B cell (primary cell): ENCODE measurements around the gene PYGO1. TPM values are rescaled to one million over a fixed set of nuclear protein-coding genes. Genes with fewer than 3 reads are reported as not detected.

Source experiments
- ATAC-seq: fragments of 200-7000 bp; cut with Tn5 transposase; one replicate; pipeline ENCODE4 v1.10.0; 2021; ENCODE audit warnings: low read depth, mild to moderate bottlenecking, moderate number of reproducible peaks, moderate library complexity
- CTCF ChIA-PET: fragments of 350-600 bp; sonication (Branson Sonifier 250); formaldehyde crosslinking; loops from one replicate; lab custom pipeline; 2021; ENCODE audit warnings: antibody characterized with exemption, inconsistent platforms; lab: Charles Lee
- POLR2A ChIA-PET: fragments of 350-600 bp; sonication (Branson Sonifier 250); formaldehyde crosslinking; loops from one replicate; lab custom pipeline; 2021; ENCODE audit warnings: antibody characterized with exemption; lab: Charles Lee
- DNase-seq: peaks from one replicate; pipeline ENCODE4 v3.0.0; 2013
- H2AFZ ChIP-seq: 2 replicates; pipeline ENCODE4 v1.6.1; 2012; ENCODE audit warnings: mild to moderate bottlenecking, low read depth, low read length; ENCODE audit not compliant: insufficient read depth, poor library complexity, severe bottlenecking
- H3K27ac ChIP-seq, 2 donors: 1 replicate in 1 of 2; 2 replicates in 1 of 2; pipeline ENCODE4 v1.5.1; 2012 to 2013; ENCODE audit warnings: low read length in 2 of 2, mild to moderate bottlenecking in 2 of 2, moderate library complexity in 1 of 2
- H3K27me3 ChIP-seq, 4 experiments: fragments of 200-600 bp in 1 of 4; sonication (generic) in 1 of 4; replicated peaks in 1 of 4; 1 replicate in 2 of 4; 2 replicates in 2 of 4; pipeline versions ENCODE4 v1.6.1 to v1.7.0; 2013 to 2016; ENCODE audit warnings: low read length in 3 of 4, mild to moderate bottlenecking in 2 of 4, mixed read lengths in 1 of 4, moderate library complexity in 1 of 4; ENCODE audit not compliant: insufficient read depth in 4 of 4, control insufficient read depth in 3 of 4; ENCODE audit errors: control extremely low read depth in 1 of 4
- H3K36me3 ChIP-seq, 2 experiments: replicated peaks in 1 of 2; 1 replicate in 1 of 2; 2 replicates in 1 of 2; pipeline versions ENCODE4 v1.6.1 to v1.7.1; 2013; ENCODE audit warnings: low read length in 1 of 2; ENCODE audit not compliant: insufficient read depth in 2 of 2, control insufficient read depth in 1 of 2; ENCODE audit errors: control extremely low read depth in 1 of 2, extremely low read depth in 1 of 2
- H3K4me1 ChIP-seq, 2 donors: fragments of 200-600 bp in 1 of 2; sonication (generic) in 1 of 2; 1 replicate in 1 of 2; 2 replicates in 1 of 2; pipeline versions ENCODE4 v1.5.1 to v1.6.1; 2013 to 2017; ENCODE audit warnings: low read length in 2 of 2; ENCODE audit not compliant: control insufficient read depth in 2 of 2, insufficient read depth in 2 of 2
- H3K4me2 ChIP-seq: replicated peaks from 2 replicates; pipeline ENCODE3; 2012; ENCODE audit warnings: mild to moderate bottlenecking, low read depth, low read length; ENCODE audit not compliant: poor library complexity, severe bottlenecking
- H3K4me3 ChIP-seq, 5 experiments: fragments of 200-600 bp in 1 of 5; sonication (generic) in 1 of 5; 1 replicate in 3 of 5; 2 replicates in 2 of 5; pipeline versions ENCODE4 v1.5.1 to v1.7.0; 2011 to 2016; ENCODE audit warnings: low read length in 4 of 5, mild to moderate bottlenecking in 4 of 5, low read depth in 2 of 5, control low read depth in 1 of 5, moderate library complexity in 1 of 5; ENCODE audit not compliant: insufficient read depth in 1 of 5; ENCODE audit errors: control extremely low read depth in 1 of 5, extremely low read depth in 1 of 5
- H3K79me2 ChIP-seq: fragments of 200-600 bp; sonication (generic); one replicate; pipeline ENCODE4 v1.6.0; 2016; ENCODE audit warnings: low read length; ENCODE audit not compliant: control insufficient read depth, insufficient read depth
- H3K9ac ChIP-seq: fragments of 200-600 bp; sonication (generic); 2 replicates; pipeline ENCODE4 v1.6.1; 2017; ENCODE audit warnings: mild to moderate bottlenecking, low read length, moderate library complexity
- H3K9me3 ChIP-seq, 3 donors: one replicate each; pipeline versions ENCODE4 v1.6.1 to v1.7.1; 2013; ENCODE audit warnings: low read length in 2 of 3; ENCODE audit not compliant: control insufficient read depth in 2 of 3, insufficient read depth in 1 of 3; ENCODE audit errors: control extremely low read depth in 1 of 3
- H4K20me1 ChIP-seq: 2 replicates; pipeline ENCODE4 v1.6.0; 2012; ENCODE audit warnings: mild to moderate bottlenecking, low read length; ENCODE audit not compliant: insufficient read depth, control insufficient read depth, poor library complexity, severe bottlenecking
- H3K27ac Mint-ChIP-seq: one replicate; pipeline ENCODE4 v1.8.0; 2021; ENCODE audit warnings: mixed read lengths
- H3K27me3 Mint-ChIP-seq: one replicate; pipeline ENCODE4 v1.8.0; 2021; ENCODE audit warnings: mixed read lengths
- H3K4me1 Mint-ChIP-seq: one replicate; pipeline ENCODE4 v1.8.0; 2021; ENCODE audit warnings: mixed read lengths
- H3K4me3 Mint-ChIP-seq: one replicate; pipeline ENCODE4 v1.8.0; 2021; ENCODE audit warnings: mixed read lengths
- H3K9me3 Mint-ChIP-seq: one replicate; pipeline ENCODE4 v1.8.0; 2022; ENCODE audit warnings: mixed read lengths; ENCODE audit not compliant: insufficient read depth
- EZH2 ChIP-seq: IDR thresholded peaks from 2 replicates; pipeline ENCODE4 v1.6.1; 2012; ENCODE audit warnings: borderline replicate concordance, low read depth, mild to moderate bottlenecking, moderate library complexity, low read length; ENCODE audit not compliant: insufficient read depth, poor library complexity, severe bottlenecking
- WGBS: methylation state at CpG from one replicate; pipeline ENCODE4 v1.1.5; 2013; ENCODE audit warnings: missing lambda C conversion rate; ENCODE audit not compliant: insufficient coverage; 5-methylcytosine and 5-hydroxymethylcytosine counted together
- intact Hi-C: fragments of 100-400 bp; cut with micrococcal nuclease; formaldehyde crosslinking; loops from one replicate; pipeline ENCODE4 v1.10.0; 2022
- polyA plus RNA-seq: library from polyadenylated mRNA; depleted of rRNA; stranded (reverse); fragments of >200 nt; gene quantifications from 2 replicates; pipeline ENCODE4 v1.2.3, GENCODE V29; 2012
- total RNA-seq, 2 donors: library from RNA; stranded (reverse); fragments of 120-200 nt in 1 of 2; gene quantifications; 1 replicate in 1 of 2; 2 replicates in 1 of 2; pipeline versions ENCODE4 v1.2.3 to v1.2.4, GENCODE V29; 2013 to 2022
- TF ChIP-seq, protein P1 (sequence below): fragments of 200-600 bp; IDR thresholded peaks from one replicate; pipeline ENCODE4 v1.8.0; 2022; ENCODE audit warnings: antibody characterized with exemption, mild to moderate bottlenecking

The PYGO1 gene
- total and polyA plus RNA-seq, 2 donors (not counting 1 experiment from before 2014, with no cell fraction given) = 0.02 TPM; not detected in 1

DNA sequence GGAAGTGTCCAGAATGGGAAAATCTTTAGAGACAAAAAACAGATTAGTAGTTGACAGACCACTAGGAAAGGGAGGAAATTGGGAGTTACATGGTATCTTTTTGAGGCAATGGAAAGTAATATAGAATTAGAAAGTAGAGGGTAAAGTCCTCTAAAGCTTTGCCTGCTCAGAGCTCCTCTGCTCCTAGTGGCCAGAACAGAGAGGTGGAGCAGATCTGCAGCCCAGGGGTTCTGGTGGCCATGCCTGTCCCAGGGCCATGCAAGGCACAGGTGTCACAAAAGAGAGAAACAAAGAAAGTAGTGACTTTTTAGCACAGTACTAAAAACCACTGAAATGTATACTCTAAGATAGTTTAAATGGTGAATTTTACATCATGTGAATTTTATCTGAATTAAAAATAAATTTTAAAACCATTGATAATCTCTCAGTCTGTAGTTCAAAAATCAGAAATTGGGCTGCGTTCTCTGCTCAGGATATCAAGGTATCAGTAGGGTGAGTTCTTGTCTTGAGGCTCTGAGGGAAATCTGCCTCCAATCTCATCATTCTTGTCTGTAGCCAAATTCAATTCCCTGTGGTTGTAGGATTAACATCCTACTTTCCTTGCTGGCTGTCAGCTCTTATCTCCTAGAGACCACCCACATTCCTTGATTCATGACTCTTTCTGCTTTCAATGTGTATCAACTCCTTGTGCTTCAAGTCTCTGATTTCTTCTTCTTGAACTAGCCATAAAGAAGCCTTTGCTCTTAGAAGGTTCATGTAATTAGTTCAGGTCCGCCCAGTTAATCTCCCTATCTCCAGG is 23.6 kb downstream of the PYGO1 start:
- no CpG with 5 or more reads among the region's 2 CpGs for WGBS
- no peak overlapping the region for H3K4me2 ChIP-seq
- peaks cover 2% of the 10 kb centered on the region for H3K27me3 Mint-ChIP-seq
- H3K9me3 ChIP-seq = peaks cover 0 to 6% (median 1%) of the 10 kb centered on the region in 3 donors
- H2AFZ ChIP-seq = no peak overlapping the region
- no peak for DNase-seq
- ChIA-PET POLR2A (no interaction called here), CTCF (no interaction called here)
- H3K9ac ChIP-seq = no peak overlapping the region
- intact Hi-C loops = no loop called here
- H3K4me3 Mint-ChIP-seq = no peak overlapping the region
- H3K4me1 Mint-ChIP-seq = no peaks in the 10 kb centered on the region
- H3K4me1 ChIP-seq = no peaks in the 10 kb centered on the region
- H3K4me3 ChIP-seq = no peak overlapping the region
- ATAC-seq = no peak
- H3K27ac ChIP-seq = no peak overlapping the region
- H3K36me3 ChIP-seq = no peaks in the 10 kb centered on the region
- no peaks in the 10 kb centered on the region for H3K27me3 ChIP-seq
- no peaks in the 10 kb centered on the region for H4K20me1 ChIP-seq
- H3K9me3 Mint-ChIP-seq = peaks cover 12% of the 10 kb centered on the region
- no peak overlapping the region for H3K27ac Mint-ChIP-seq
- no peaks in the 10 kb centered on the region for H3K79me2 ChIP-seq
- TF ChIP-seq, protein P1, sequence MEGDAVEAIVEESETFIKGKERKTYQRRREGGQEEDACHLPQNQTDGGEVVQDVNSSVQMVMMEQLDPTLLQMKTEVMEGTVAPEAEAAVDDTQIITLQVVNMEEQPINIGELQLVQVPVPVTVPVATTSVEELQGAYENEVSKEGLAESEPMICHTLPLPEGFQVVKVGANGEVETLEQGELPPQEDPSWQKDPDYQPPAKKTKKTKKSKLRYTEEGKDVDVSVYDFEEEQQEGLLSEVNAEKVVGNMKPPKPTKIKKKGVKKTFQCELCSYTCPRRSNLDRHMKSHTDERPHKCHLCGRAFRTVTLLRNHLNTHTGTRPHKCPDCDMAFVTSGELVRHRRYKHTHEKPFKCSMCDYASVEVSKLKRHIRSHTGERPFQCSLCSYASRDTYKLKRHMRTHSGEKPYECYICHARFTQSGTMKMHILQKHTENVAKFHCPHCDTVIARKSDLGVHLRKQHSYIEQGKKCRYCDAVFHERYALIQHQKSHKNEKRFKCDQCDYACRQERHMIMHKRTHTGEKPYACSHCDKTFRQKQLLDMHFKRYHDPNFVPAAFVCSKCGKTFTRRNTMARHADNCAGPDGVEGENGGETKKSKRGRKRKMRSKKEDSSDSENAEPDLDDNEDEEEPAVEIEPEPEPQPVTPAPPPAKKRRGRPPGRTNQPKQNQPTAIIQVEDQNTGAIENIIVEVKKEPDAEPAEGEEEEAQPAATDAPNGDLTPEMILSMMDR = no peak
- no peak for TF ChIP-seq EZH2

DNA sequence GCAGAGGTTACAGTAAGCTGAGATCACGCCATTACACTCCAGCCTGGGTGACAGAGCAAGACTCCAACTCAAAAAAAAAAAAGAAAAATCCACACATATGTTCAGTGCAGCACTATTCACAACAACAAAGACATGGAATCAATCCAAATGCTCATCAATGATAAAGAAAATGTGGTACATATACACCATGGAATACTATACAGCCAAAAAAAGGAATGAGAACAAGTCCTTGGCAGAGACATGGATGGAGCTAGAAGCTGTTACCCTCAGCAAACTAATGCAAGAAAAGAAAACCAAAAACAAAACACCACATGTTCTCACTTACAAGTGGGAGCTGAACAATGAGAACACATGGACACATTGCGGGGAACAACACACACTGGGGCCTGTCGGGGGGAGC is 25.5 kb downstream of the PYGO1 start:
- H3K9me3 Mint-ChIP-seq = peaks cover 12% of the 10 kb centered on the region
- TF ChIP-seq EZH2 = no peak
- Histone ChIP-seq H4K20me1 (no peaks in the 10 kb centered on the region), H2AFZ (no peak overlapping the region), H3K4me2 (no peak overlapping the region), H3K4me1 (no peaks in the 10 kb centered on the region), H3K9ac (no peak overlapping the region), H3K9me3 (peaks cover 0 to 6% (median 1%) of the 10 kb centered on the region in 3 donors), H3K36me3 (no peaks in the 10 kb centered on the region), H3K4me3 (no peak overlapping the region), H3K27ac (no peak overlapping the region), H3K79me2 (no peaks in the 10 kb centered on the region), H3K27me3 (no peaks in the 10 kb centered on the region)
- CTCF ChIA-PET = no interaction called here
- ATAC-seq = no peak
- POLR2A ChIA-PET = no interaction called here
- no peaks in the 10 kb centered on the region for H3K4me1 Mint-ChIP-seq
- 89% methylated on average over 2 of the region's 3 CpGs for WGBS
- no peak overlapping the region for H3K4me3 Mint-ChIP-seq
- intact Hi-C loops = no loop called here
- H3K27ac Mint-ChIP-seq = no peak overlapping the region
- H3K27me3 Mint-ChIP-seq = no peaks in the 10 kb centered on the region
- DNase-seq = no peak
